GM18858 (cell line): ENCODE data around the gene NR3C1.
A peak's percentile ranks its signal among the peaks of the same experiment; 100 is the strongest.

ENCODE experiments used
- ATAC-seq: cut with Tn5 transposase; IDR thresholded peaks from one replicate; pipeline ENCODE4 v1.9.1; 2021; ENCODE audit not compliant: unreplicated experiment

Gene NR3C1

DNA sequence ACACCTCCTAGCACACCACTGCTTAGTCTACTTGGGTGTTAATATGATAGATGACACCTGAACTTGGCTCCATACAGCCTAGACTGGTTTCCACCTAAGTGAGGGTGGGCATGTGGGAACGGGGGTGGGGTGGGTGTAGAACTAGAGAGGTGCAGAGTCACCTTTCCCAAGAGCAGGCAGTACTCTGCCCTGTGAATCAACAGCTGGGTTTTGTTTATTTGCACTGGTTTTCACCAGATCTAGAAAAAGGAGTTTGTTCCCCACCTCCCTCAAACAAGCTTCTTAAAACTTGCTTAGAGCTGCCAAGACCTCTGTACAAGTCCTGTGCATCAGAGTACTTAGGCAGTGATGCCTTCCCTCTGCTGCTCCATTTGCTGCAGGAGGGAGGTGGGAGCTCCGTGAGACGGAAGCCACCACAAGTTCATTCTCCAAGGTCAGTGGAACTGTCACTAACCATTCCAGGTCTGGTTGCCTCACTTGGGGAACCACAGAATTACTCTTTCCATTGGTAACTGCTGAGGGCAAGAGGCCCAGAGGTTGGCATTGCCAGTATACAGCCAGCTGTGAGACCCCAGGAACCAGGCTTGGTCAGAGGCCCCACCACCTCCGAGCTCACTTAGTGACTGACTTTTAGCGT is 163.5 kb downstream of the NR3C1 start:
- no peak for ATAC-seq

DNA sequence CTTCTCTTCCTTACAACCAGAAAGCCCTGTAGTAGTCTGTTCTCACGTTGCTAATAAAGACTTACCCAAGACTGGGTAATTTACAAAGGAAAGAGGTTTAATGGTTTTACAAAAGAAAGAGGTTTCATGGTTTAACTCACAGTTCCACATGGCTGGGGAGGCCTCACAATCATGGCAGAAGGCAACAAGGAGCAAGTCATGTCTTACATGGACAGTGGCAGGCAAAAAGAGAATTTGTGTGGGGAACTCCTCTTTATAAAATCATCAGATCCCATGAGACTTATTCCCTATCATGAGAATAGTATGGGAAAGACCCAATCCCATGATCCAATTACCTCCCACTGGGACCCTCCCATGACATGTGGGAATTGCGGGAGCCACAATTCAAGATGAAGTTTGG is 164.9 kb downstream of the NR3C1 start:
- no peak for ATAC-seq

DNA sequence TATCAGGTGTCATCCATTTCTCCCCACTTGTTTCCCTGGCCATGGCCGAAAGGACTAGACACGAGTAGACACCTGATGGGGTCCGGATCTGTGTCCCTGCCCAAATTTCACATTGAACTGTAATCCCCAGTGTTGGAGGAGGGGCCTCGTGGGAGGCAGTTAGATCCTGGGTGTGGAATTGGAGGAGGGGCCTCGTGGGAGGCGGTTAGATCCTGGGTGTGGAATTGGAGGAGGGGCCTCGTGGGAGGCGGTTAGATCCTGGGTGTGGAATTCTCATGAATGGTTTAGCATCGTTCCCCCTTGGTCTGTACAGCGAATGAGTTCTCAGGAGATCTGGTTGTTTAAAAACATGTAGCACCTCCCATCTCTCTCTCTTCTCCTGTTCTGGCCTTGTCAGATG is 165.8 kb downstream of the NR3C1 start:
- ATAC-seq: no peak

DNA sequence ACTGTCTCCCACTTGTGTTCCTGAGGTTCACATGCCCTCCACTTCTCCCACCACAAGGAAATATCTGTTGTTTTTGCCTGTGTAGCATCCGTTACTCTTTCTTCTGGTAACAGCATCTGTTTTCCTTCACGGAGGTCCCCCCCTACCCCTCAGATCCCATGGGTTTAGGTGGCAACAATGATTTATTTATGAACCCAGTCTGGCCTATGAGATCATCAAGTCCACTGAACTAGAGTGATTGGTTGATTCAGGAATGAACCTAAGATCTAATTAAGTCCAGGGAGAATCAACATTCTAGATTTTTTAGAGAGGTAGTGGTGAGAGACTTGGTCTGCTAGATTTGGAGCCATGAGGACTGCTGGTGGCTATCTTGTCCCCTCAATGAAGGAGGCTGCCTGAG is 166.8 kb downstream of the NR3C1 start:
- ATAC-seq: no peak

DNA sequence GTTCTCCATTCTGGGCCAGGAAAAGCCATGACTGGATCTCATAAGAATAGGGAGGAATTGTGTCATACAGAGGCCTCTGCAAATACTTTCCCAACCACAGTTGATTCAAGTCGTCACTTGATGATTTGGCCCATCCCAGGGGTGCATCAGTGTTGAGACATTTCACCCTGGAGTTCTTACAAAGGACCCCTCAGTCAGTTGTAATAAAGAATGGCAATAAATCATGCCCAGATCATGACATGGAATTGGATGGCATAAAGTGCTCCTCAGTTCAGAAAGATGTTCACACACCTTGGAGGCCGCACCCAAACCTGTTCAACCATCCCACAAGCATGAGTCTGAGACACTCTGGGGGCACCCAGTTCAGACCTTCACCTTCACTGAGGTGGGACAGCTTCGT is 168.1 kb downstream of the NR3C1 start:
- no peak for ATAC-seq

DNA sequence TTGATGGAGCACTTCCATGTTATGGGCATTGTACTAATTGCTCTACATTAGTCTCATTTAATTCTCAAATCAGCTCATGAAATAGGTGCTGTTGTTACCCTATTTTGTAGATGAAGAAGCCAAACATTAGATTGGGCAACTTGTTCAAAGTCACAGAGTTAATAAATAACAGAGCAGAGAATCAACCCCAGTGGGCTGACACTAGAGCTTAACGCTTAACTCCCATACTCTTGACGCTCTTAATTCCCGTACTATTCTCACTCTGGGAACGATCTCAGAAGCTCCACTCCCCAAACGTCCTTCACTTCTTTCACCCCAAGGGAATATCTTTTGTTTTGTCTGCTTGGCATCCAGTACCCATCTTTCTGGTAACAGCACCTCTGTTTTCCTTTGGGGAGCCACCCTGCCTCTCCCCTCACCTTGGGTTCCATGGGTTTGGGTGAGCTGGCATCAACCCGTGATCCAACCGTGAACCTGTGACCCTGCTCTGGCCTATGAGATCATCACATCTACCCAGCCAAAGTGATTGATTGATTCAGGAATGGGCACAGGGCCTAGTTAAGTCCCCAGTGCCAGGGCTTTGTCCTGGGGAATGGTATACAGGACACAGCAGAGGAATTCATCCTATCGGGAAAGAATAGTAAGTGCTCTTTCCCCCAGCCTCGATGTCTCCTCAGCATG is 169.2 kb downstream of the NR3C1 start:
- no peak for ATAC-seq

DNA sequence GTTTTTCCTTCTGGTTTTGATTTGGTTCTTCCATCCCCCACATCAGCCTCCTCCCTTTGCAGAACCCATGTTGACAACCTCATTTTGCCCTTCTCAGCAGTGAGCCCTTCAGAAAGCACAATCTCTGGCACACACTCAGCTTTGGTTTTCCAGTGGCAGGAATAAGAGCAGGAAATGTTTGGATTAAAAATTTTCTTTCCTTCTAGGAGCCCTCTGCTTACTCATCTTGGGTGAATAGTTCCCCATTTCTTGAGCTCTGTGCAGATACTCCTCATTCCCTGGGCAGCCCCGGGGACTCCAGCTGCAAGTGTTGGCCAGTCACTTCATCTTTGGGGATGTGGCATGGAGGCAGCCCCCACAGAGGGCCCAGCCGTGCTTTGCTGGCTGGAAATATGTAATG is 170.5 kb downstream of the NR3C1 start:
- no peak for ATAC-seq

DNA sequence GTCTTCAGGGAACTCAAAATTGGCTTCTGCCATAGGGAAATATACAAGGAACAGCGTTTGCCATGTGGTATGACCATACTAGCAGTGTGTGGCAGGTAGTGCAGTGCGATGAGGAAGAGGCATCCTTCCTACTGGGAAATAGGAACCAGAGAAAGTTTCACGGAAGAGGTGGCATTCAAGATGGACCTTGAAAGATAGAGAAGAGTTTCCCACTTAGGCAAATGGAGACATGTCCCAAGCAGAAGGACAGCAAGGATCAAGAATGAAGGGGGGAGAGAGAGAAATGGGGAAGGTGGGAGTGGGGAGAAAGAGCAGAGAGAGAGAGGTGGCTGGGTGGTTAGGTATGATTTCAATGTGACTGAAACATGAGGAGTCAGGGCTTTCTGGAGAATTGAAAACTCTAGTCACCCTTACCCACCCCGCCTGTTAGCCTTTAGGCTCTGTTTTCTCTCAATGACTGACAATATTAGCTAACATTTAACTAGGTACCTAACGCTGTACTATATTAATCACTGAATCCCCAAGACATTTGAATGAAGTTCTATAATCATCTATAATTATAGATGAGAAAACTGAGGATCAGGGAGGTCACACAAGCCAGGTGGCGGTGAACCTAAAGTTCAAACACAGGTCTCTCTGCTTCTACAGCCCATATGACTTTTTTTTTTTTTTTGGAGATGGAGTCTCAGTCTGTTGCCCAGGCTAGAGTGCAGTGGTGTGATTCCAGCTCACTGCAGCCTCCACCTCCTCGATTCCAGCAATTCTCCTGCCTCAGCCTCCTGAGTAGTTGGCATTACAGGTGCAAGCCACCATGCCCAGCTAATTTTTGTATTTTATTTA is 171.3 kb downstream of the NR3C1 start:
- no peak for ATAC-seq

DNA sequence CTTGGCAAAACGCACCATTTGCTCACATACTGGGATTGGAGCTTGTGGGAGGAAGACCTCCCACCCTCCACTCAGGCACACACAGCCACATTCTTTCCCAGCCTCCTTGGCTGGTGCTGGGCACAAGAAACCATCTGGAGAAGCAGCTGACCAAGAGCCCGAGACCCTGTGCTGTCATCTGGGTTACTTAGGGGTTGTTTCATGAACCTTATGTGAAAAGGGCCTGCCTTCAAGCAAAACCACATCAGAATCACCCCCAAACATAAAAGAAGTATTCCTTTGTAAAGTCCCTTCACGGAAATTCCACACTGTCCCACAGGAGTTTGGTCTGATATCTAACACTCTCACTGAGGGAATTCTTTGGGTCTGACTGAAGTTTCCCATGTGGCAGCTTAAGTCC is 172.1 kb downstream of the NR3C1 start:
- no peak for ATAC-seq

DNA sequence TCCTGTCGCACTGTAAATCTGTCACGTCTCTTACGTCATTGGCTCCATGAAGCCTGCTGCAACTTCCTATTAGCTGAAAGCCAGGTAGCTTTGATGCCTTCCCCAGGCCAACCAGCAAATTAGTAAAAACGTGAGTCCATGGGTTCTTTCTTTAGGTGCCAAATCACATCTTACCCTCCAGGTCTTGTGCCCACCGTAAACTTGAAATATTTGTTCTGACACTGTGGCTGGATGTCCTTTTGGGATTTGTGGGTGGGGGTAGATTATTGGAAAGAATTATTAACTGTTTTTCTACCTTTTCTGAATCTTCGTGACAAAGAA is 172.8 kb downstream of the NR3C1 start:
- ATAC-seq: no peak

DNA sequence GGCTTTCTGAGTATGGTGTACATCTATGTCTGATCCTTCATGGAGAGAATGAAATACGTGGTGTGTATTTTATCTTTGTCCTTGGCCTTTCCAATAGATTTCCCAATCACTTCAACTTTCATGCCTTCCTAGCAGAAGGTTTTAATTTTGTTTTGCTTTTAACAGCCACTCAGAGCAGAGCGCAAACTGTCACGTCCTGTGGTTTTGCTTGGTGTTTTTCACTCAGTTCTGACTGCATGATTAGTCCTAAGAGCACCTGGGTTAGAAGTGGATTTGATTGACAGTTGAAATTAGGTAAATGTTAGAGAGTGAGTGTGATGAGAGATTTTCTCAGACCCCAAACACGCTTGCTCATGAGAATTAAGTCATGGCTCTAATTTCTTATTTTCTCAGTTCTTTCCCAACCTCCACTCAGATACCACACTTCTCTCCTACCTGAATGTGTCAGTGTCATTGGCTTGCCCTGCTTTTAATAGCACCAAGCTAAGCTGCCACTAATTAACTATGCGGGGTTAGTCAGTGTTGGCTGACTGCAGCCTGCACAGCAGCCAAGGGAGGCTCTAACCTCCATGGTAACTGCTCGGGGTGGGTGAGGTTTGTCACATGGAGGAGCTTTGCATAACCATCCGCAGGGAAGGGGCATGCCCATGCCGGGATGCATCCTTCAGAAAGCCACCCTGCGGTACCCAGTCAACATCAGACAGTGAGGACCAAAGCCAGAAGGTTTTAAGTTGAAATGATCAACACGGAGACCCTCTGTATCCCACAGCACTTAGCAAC is 173.4 kb downstream of the NR3C1 start:
- peak; percentile 86 for ATAC-seq

DNA sequence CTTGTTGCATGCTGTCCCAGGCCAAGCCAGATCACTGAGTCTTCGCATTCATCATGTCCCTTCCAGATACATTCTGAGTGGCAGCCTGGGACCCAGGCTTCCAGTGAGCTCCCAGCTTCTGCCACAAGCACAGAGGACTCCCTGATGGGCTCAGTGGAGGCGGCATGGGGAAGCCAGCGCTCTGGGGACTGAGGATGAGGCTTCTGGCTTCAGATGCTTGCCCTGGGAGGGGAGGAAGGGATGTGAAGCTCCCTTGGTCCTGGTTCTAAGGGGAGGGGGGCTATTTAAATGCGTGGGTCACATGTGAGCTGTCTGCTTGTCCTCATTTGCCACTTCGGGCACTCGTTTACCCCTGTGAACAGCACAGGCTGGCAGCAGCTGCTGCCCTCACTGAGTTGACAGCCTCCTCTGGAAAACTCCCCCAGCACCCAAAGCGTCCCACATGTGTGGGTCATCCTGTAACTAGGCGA is 174.0 kb downstream of the NR3C1 start:
- peak; percentile 29 for ATAC-seq

DNA sequence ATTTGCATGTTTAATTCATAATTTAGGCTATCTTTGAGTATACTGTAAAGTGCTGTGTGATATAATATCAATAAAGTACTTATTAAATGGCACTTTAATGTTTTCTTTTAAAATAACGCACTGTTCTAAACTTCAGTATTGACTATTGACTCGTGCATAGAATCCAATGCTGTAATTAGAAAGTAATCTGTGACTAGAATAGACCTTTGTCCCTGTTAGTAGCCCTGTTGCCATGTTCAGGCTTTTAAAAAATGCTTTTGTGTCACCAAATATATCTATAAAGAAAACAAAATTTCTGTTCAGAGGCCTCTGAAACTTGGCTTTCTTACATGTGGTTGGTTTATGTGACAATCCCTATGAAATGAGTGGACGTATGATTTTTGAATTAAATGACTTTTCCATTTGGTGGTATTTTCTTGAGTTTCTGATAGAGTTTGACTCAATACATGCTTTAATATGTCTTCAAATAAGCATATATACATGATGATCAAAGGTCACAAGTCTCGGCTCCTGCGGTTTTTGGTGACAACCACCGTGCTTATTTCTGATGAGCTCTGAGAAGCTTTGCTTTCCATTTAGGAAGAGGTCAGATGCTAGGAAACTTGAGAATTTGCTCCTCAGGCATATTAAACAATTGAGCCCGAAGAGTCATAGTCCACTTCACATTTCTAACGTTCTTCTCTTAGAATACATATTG is 174.7 kb downstream of the NR3C1 start:
- no peak for ATAC-seq
